SK-N-SH treated with all-trans-retinoic acid at 6 μM for 48 hours (cell line): ENCODE data around the gene FHOD3.

Experiments
- GLIS3 ChIP-seq: fragments of 250-450 bp; sonication (Bioruptor Pico); IDR thresholded peaks from 2 replicates; pipeline ENCODE4 v1.5.0; 2020; ENCODE audit warnings: mild to moderate bottlenecking, moderate library complexity
- PATZ1 ChIP-seq: fragments of 250-450 bp; sonication (Bioruptor Pico); IDR thresholded peaks from 2 replicates; pipeline ENCODE4 v1.8.0; 2020; ENCODE audit warnings: mild to moderate bottlenecking, moderate library complexity, borderline replicate concordance

- TF ChIP-seq PATZ1 (CRISPR knock-in tag): no peak
- TF ChIP-seq GLIS3 (CRISPR knock-in tag): no peak
Measured at GRCh38 chr18:36629138-36629530, 331.6 kb downstream of the FHOD3 start.
